Activated T-cell treated with anti-CD3 and anti-CD28 coated beads, Interleukin-2, amount 50 U/mL, for 48 hours (primary cell): ENCODE data around the gene THAP3.
"Not testable (repeated sequence)": the region's sequence is repeated elsewhere in the genome, so short reads cannot be mapped to it uniquely, and the experiment has no call there.

Experiments used
- DNase-seq, 2 experiments: peaks; one replicate each; pipeline ENCODE4 v3.0.0-alpha.2; 2020

THAP3 gene

GRCh38 chr1:6591644-6592043 is 33.0 kb upstream of the THAP3 start:
- DNase-seq, result no peak

GRCh38 chr1:6592441-6592840 is 32.2 kb upstream of the THAP3 start:
- no peak for DNase-seq

GRCh38 chr1:6592865-6593593 is 31.6 kb upstream of the THAP3 start:
- no peak for DNase-seq

- DNase-seq, result no peak
Measured at GRCh38 chr1:6593810-6594209, 30.9 kb upstream of the THAP3 start.

GRCh38 chr1:6594977-6595740 is 29.5 kb upstream of the THAP3 start:
- DNase-seq, result no peak

- DNase-seq, result no peak
Measured at GRCh38 chr1:6596351-6596750, 28.3 kb upstream of the THAP3 start.

GRCh38 chr1:6596886-6597776 is 27.5 kb upstream of the THAP3 start:
- DNase-seq, result no peak

GRCh38 chr1:6597777-6598131 is 26.9 kb upstream of the THAP3 start:
- DNase-seq, result no peak

- peak; percentile 64 to 73 for DNase-seq
Measured at GRCh38 chr1:6599141-6599975, 25.3 kb upstream of the THAP3 start.

- not testable (repeated sequence) for DNase-seq
Measured at GRCh38 chr1:6599991-6600390, 24.7 kb upstream of the THAP3 start.

- DNase-seq, result no peak
Measured at GRCh38 chr1:6600410-6601048, 24.1 kb upstream of the THAP3 start.

GRCh38 chr1:6601049-6601922 is 23.4 kb upstream of the THAP3 start:
- DNase-seq, result peak; percentile 86 to 91

GRCh38 chr1:6601923-6602668 is 22.6 kb upstream of the THAP3 start:
- DNase-seq, result peak; percentile 53 to 70

- peak; percentile 90 to 94 for DNase-seq
Measured at GRCh38 chr1:6602669-6603237, 21.9 kb upstream of the THAP3 start, which contains the start of gene KLHL21. Gene KLHL21, minus strand, starts transcription at chr1:6602869. Its CDS starts 52 bp downstream, at chr1:6602817.

GRCh38 chr1:6603238-6603914 is 21.3 kb upstream of the THAP3 start:
- DNase-seq, result peak; percentile 79 to 80

- DNase-seq, result no peak
Measured at GRCh38 chr1:6603915-6604558, 20.6 kb upstream of the THAP3 start.

GRCh38 chr1:6612641-6613360 is 11.9 kb upstream of the THAP3 start:
- DNase-seq, result no peak
